GM21737 (cell line): Measurements from ENCODE around the gene FUT7.

Experiments
- ATAC-seq: cut with Tn5 transposase; IDR thresholded peaks from one replicate; pipeline ENCODE4 v1.9.1; 2021; ENCODE audit warnings: mild to moderate bottlenecking, moderate library complexity; ENCODE audit not compliant: unreplicated experiment

Gene FUT7, protein sequence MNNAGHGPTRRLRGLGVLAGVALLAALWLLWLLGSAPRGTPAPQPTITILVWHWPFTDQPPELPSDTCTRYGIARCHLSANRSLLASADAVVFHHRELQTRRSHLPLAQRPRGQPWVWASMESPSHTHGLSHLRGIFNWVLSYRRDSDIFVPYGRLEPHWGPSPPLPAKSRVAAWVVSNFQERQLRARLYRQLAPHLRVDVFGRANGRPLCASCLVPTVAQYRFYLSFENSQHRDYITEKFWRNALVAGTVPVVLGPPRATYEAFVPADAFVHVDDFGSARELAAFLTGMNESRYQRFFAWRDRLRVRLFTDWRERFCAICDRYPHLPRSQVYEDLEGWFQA

DNA sequence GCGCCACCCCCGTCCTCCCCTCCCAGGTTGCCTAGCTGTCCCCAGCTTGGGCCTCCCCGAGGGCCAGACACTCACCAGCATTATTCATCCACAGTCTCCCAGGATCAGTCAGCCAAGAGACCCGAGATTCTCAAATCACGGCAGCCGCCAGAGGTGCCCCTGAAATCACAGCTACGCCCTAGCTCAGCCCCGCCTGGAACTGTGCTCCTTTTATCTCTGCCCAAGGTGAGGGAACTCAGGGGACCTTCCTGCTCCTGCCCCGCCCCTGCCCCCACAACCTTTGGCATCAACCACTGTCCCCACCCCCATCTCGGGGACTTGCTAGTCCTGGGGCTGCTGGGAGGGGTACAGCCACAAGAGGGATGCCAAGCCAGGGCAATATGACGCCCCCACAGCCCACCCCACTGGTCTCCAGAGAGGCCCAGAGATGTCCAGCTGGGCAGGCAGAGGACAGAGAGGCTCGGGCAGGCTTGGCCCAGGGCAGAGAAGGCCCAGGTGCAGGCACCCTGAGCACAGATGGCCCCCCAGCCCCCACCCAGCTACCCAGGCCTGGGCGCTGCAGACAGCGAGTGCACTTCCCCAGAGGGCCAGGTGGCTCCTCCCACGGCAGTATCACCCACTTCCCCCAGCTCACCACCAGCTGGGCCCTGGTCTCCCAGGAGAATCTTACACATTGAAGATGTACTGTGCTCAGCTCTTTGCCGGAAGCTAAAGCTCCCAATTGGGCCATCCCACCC lies at the start of gene FUT7:
FUT7 (minus strand) TSS at position 185 of the 737 bp plus-strand sequence; CDS start at position 88, 97 bp downstream.
- ATAC-seq: no peak

- ATAC-seq: no peak
Measured at GRCh38 chr9:137080260-137081122, 48.6 kb upstream of the FUT7 start.

- ATAC-seq: no peak
Measured at GRCh38 chr9:137079401-137079787, 47.5 kb upstream of the FUT7 start.

DNA sequence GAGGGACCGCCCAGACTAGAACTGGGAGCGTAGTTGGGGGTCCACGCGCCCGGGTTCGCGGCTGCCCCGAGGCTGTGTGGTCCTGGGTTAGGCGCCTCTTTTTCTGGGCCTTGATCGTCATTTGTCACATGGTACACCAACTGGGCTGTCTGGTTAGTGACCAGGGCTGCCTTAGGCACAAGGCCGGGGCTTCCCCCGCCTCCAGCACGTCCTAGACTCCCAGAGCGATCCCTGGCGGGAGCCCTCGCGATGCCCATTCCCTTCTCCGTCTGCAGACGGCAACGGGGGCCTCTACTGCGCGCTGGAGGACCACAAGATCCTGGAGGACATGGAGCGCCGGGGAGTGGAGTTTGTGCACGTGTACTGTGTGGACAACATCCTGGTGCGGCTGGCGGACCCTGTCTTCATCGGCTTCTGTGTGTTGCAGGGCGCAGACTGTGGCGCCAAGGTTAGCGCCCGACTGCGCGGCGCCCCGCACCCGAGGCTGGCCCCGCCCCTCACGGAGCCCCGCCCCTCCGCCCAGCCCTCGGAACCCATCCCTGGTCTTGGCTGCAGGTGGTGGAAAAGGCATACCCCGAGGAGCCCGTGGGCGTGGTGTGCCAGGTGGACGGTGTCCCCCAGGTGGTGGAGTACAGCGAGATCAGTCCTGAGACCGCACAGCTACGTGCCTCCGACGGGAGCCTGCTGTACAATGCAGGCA lies 47.0 kb upstream of the FUT7 start:
- ATAC-seq: no peak

GRCh38 chr9:137077758-137078693 lies 46.1 kb upstream of the FUT7 start:
- peak; percentile 23 for ATAC-seq

GRCh38 chr9:137077010-137077747 lies 45.3 kb upstream of the FUT7 start, which contains the start of gene UAP1L1:
TSS of gene UAP1L1 (plus strand) at chr9:137077517. CDS start at chr9:137077533, 16 bp downstream.
- ATAC-seq: peak; percentile 46

- peak; percentile 3 for ATAC-seq
Measured at GRCh38 chr9:137076636-137077009, 44.7 kb upstream of the FUT7 start.

- no peak for ATAC-seq
Measured at GRCh38 chr9:137075275-137075775, 43.4 kb upstream of the FUT7 start.

DNA sequence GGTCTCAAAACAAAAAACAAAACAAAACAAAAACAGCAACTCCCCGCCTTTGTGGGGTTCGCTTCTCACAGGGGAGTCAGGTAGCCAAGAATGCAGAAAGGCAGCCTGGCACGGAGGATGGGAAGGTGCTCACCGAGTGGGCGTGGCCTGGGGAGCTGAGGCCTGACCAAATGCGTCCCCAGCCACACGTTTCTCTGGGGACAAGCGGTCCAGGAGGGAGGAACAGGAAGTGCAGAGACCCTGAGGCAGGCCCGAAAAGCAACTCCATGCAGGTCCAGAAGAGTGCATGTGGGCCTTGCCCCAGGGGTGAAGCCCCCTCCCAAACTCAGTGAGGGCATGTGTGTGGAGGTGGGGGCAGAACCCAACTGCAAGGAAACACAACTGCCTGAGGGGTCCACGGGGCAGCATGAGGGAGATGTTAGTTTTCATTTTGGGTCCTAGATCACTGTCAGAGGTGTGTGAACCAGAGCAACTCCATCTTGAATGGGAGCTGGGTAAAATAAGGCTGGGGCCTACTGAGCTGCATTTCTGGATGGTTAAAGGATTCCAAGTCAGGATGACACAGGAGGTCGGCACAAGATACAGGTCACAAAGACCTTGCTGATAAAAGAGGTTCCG lies 42.9 kb upstream of the FUT7 start:
- no peak for ATAC-seq

- ATAC-seq: no peak
Measured at GRCh38 chr9:137073992-137074399, 42.1 kb upstream of the FUT7 start.

GRCh38 chr9:137071282-137071681 lies 39.4 kb upstream of the FUT7 start:
- no peak for ATAC-seq

- no peak for ATAC-seq
Measured at GRCh38 chr9:137070906-137071275, 39.0 kb upstream of the FUT7 start.

DNA sequence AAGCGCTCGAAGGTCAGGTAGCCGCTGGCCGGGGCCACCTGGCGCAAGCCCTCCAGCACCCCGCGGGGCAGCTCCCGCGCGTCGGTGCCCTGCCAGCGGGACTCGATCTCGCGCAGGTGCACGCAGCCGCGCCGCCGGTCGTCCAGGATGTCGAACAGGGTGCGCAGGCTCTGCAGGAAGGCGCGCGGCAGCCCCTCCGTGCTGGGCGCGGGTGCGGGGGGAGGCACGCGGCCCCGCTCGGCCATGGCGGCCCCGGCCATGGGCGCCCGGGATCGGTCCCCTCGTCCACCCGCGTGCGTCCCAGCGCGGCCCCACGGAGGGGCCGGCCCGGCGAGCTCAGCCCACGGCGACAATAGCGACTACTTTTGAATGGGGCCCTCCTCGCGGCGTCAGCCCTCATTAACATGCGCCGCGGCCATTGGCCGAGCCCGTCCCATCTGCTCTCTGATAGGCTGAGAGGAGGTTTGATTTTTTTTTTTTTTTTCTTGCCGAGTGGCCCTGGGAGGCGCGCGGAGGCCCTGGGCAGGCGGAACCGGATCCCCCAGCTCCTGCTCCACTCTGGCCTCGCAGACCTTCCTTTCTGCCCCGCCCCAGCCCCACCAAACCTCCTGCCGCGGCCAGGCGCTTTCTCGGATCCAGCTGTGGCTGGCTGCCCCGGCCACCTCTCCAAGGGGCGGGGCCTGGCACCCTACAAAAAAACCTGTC lies 38.5 kb upstream of the FUT7 start, which contains the start of gene SAPCD2:
SAPCD2 (minus strand) TSS at position 357 of the 705 bp plus-strand sequence; CDS start at position 260, 97 bp downstream.
- ATAC-seq: peak; percentile 54

DNA sequence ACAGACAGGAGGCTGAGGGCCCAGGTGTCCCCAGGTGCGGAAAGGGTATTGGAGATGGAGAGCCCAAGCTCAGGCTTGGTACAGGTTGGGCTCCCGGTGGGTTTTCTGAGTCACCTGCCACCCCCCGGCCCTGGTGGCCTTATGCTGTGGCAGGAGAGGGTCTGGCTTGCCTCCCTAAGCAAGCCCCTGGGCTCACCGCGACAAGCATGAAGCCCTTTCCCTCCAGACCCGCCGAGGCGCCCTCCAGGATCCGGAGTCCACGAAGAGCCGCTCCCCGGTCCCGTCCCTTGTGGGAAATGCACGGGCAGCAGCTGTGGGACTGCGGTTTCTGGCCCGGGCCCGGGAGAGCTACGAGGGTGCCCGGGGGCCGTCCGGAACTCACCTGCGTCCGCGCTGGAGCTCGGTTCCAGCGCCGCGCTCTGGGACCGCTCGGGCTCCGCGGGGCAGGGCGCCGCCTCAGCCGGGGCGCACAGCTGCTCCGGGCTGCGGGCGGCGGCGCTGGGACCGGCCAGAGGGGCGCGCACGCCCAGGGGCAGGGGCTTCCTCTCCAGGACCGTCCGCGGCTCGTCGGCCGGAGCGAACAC lies 37.7 kb upstream of the FUT7 start:
- no peak for ATAC-seq

DNA sequence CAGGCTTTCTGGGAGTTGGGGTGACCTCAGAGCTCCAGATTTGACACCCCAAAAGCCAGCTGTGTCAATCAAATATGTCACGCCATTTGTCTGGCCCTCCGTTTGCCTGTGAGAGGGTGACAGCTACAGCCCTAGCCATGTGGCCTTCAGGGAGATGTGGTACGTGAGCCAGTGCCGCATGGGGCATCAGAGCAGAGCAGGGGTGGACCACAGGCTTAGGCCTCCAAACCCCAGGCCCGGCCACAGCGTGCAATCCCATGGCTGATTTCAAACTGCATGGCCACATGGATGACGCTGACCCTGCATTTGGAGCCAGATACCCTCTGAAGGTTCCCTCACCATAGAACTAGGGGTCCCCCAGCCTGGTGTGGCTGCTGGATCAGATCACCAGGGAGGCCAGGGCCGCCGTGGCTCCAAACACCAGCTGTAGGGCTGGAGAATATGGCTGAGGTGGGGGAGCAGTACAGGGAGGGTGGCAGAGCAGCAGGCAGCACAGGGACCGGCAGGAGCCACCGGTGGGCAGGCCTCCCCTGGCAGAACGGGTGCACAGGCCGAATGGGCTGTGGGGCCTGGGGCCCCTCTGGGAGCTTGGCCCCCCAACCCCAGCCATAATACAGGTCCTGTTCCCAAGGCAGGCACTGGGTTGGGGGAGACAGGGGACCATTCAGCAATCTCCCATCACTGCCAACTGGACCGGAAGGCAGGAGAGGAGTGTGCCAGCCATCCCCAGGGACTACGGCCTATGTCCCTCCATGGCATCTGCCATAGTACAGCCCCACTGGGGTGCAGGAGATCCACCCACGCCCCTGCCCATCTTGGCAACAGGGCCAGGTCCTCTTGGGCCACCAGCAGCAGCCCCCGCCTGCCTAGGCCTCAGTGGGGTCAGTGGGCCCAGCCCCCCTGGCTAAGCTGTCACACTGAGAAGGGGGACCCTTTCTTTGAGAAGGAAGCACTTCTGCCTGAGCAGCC lies 36.9 kb upstream of the FUT7 start:
- no peak for ATAC-seq
